ENCODE measurements around the gene OR4M1.
"Not testable (repeated sequence)": the region's sequence is repeated elsewhere in the genome, so short reads cannot be mapped to it uniquely, and the experiment has no call there.

OR4M1 gene

GRCh38 chr14:19773204-19773603 lies at the start of gene OR4M1:
Gene OR4M1 (plus strand): TSS chr14:19773504. CDS start chr14:19780323, 6,819 bp downstream.
- H3K4me3 ChIP-seq, H3K27ac ChIP-seq: not testable (repeated sequence)

GRCh38 chr14:19729359-19729758 lies 43.9 kb upstream of the OR4M1 start:
- no peak overlapping the region for H3K27ac ChIP-seq

GRCh38 chr14:19729763-19730162 lies 43.5 kb upstream of the OR4M1 start:
- H3K4me3 ChIP-seq, result no peak overlapping the region
- H3K27ac ChIP-seq, result no peak overlapping the region

More at GRCh38 chr14:19729359-19729758, 43.9 kb upstream of the OR4M1 start:
- no peak overlapping the region for H3K4me3 ChIP-seq

GRCh38 chr14:19733893-19734292 lies 39.4 kb upstream of the OR4M1 start:
- not testable (repeated sequence) for H3K4me3 ChIP-seq, H3K27ac ChIP-seq

- no peak within 1 kb of the TSS for H3K27ac ChIP-seq
- H3K4me3 ChIP-seq, result no peak within 1 kb of the TSS
Measured at GRCh38 chr14:19743256-19743655, 30.0 kb upstream of the OR4M1 start, which contains the start of gene OR4Q3. Gene OR4Q3 (plus strand): TSS chr14:19743571.

GRCh38 chr14:19752316-19752715 lies 21.0 kb upstream of the OR4M1 start:
- H3K4me3 ChIP-seq, H3K27ac ChIP-seq: not testable (repeated sequence)

- H3K4me3 ChIP-seq, result no peak overlapping the region
- no peak overlapping the region for H3K27ac ChIP-seq
Measured at GRCh38 chr14:19754172-19754571, 19.1 kb upstream of the OR4M1 start.

GRCh38 chr14:19771491-19771890 lies 1.8 kb upstream of the OR4M1 start:
- not testable (repeated sequence) for H3K4me3 ChIP-seq, H3K27ac ChIP-seq

- Histone ChIP-seq H3K27ac (no peak overlapping the region), H3K4me3 (no peak overlapping the region)
Measured at GRCh38 chr14:19771895-19772430, 1.3 kb upstream of the OR4M1 start.

- not testable (repeated sequence) for H3K4me3 ChIP-seq, H3K27ac ChIP-seq
Measured at GRCh38 chr14:19772454-19772853, 850 bp upstream of the OR4M1 start.

- Histone ChIP-seq H3K27ac (no peak overlapping the region), H3K4me3 (no peak overlapping the region)
Measured at GRCh38 chr14:19775587-19775986, 2.3 kb downstream of the OR4M1 start.

- H3K27ac ChIP-seq, H3K4me3 ChIP-seq: not testable (repeated sequence)
Measured at GRCh38 chr14:19785848-19786247, 12.5 kb downstream of the OR4M1 start.

- not testable (repeated sequence) for H3K4me3 ChIP-seq, H3K27ac ChIP-seq
Measured at GRCh38 chr14:19787318-19787717, 14.0 kb downstream of the OR4M1 start.

- not testable (repeated sequence) for H3K27ac ChIP-seq, H3K4me3 ChIP-seq
Measured at GRCh38 chr14:19788150-19788549, 14.8 kb downstream of the OR4M1 start.

GRCh38 chr14:19796520-19797108 lies 23.3 kb downstream of the OR4M1 start:
- not testable (repeated sequence) for H3K4me3 ChIP-seq, H3K27ac ChIP-seq

GRCh38 chr14:19799880-19800279 lies 26.6 kb downstream of the OR4M1 start:
- Histone ChIP-seq H3K4me3 (no peak overlapping the region), H3K27ac (no peak overlapping the region)

GRCh38 chr14:19800282-19801117 lies 27.2 kb downstream of the OR4M1 start:
- Histone ChIP-seq H3K27ac (no peak overlapping the region), H3K4me3 (no peak overlapping the region)

GRCh38 chr14:19801118-19801464 lies 27.8 kb downstream of the OR4M1 start:
- no peak overlapping the region for H3K27ac ChIP-seq
- H3K4me3 ChIP-seq, result no peak overlapping the region

- not testable (repeated sequence) for H3K27ac ChIP-seq, H3K4me3 ChIP-seq
Measured at GRCh38 chr14:19803470-19803869, 30.2 kb downstream of the OR4M1 start, which contains the start of gene OR4N2. Gene OR4N2 (plus strand): TSS chr14:19803770. CDS start chr14:19827449, 23,679 bp downstream.

- not testable (repeated sequence) for H3K27ac ChIP-seq, H3K4me3 ChIP-seq
Measured at GRCh38 chr14:19813171-19813920, 40.0 kb downstream of the OR4M1 start.
